H1 (cell line): ENCODE measurements around the gene OMG. TPM values are rescaled to one million over a fixed set of nuclear protein-coding genes. Genes with fewer than 3 reads are reported as not detected.

Experiments
- CTCF ChIA-PET: fragments of 300-600 bp; sonication (Branson Sonifier 250); formaldehyde crosslinking; loops from one replicate; lab custom pipeline; 2021; ENCODE audit not compliant: partially characterized antibody; lab: Charles Lee
- POLR2A ChIA-PET: fragments of 300-600 bp; sonication (Branson Sonifier 250); formaldehyde crosslinking; loops from one replicate; lab custom pipeline; 2021; ENCODE audit warnings: inconsistent platforms; ENCODE audit not compliant: partially characterized antibody; lab: Charles Lee
- DNase-seq, 2 experiments: peaks; one replicate each; pipeline versions ENCODE4 v3.0.0 to v3.0.0-alpha.2; 2010 to 2022; ENCODE audit warnings: low spot score in 2 of 2, low read depth in 1 of 2, mixed read lengths in 1 of 2
- FAIRE-seq: peaks from 2 replicates; lab custom pipeline; 2011; peaks lifted over from hg19 to GRCh38; lab: Jason Lieb, UNC
- H2AFZ ChIP-seq: 2 replicates; pipeline ENCODE4 v1.8.1; 2012; ENCODE audit warnings: low read length, inconsistent platforms
- H2AK5ac ChIP-seq: 2 replicates; pipeline ENCODE4 v1.6.1; 2013; ENCODE audit warnings: low read depth, low read length
- H2BK120ac ChIP-seq: replicated peaks from 2 replicates; pipeline ENCODE3; 2013; ENCODE audit warnings: low read depth, low read length, inconsistent platforms
- H2BK12ac ChIP-seq: 2 replicates; pipeline ENCODE4 v1.6.1; 2013; ENCODE audit warnings: low read depth, low read length
- H2BK15ac ChIP-seq: 2 replicates; pipeline ENCODE4 v1.6.1; 2013; ENCODE audit warnings: low read length
- H2BK20ac ChIP-seq: 2 replicates; pipeline ENCODE4 v1.6.1; 2013; ENCODE audit warnings: low read length
- H2BK5ac ChIP-seq: 2 replicates; pipeline ENCODE4 v1.6.1; 2013; ENCODE audit warnings: low read depth, low read length
- H3K14ac ChIP-seq: 2 replicates; pipeline ENCODE4 v1.6.1; 2013; ENCODE audit warnings: inconsistent platforms; ENCODE audit not compliant: insufficient read length
- H3K18ac ChIP-seq: 2 replicates; pipeline ENCODE4 v1.6.1; 2013; ENCODE audit warnings: low read length; ENCODE audit errors: extremely low read depth
- H3K23ac ChIP-seq: 2 replicates; pipeline ENCODE4 v1.6.1; 2013; ENCODE audit warnings: inconsistent platforms; ENCODE audit not compliant: insufficient read length
- H3K23me2 ChIP-seq: 2 replicates; pipeline ENCODE4 v1.6.1; 2013; ENCODE audit warnings: low read depth, low read length
- H3K27ac ChIP-seq: 2 replicates; pipeline ENCODE4 v1.6.1; 2011; ENCODE audit warnings: low read depth, low read length, inconsistent platforms
- H3K27me3 ChIP-seq, 4 experiments: replicated peaks in 1 of 4; 1 replicate in 1 of 4; 2 replicates in 3 of 4; pipeline versions ENCODE4 v1.6.1 to v1.8.1; 2011 to 2013; ENCODE audit warnings: low read length in 3 of 4, mild to moderate bottlenecking in 3 of 4, inconsistent platforms in 2 of 4, mixed read lengths in 2 of 4, moderate library complexity in 1 of 4; ENCODE audit not compliant: control insufficient read depth in 3 of 4, insufficient read depth in 3 of 4; ENCODE audit errors: extremely low read depth in 1 of 4
- H3K36me3 ChIP-seq, 4 experiments: 2 replicates each; pipeline versions ENCODE4 v1.6.1 to v1.8.1; 2011 to 2013; ENCODE audit warnings: mild to moderate bottlenecking in 4 of 4, low read length in 3 of 4, moderate library complexity in 2 of 4, control low read depth in 1 of 4, inconsistent platforms in 1 of 4; ENCODE audit not compliant: insufficient read depth in 4 of 4, control insufficient read depth in 2 of 4
- H3K4ac ChIP-seq: replicated peaks from 2 replicates; pipeline ENCODE3; 2013; ENCODE audit warnings: low read length, low read depth, mixed read lengths, inconsistent platforms; ENCODE audit not compliant: insufficient read length
- H3K4me1 ChIP-seq, 4 experiments: replicated peaks in 1 of 4; 1 replicate in 1 of 4; 2 replicates in 3 of 4; pipeline versions ENCODE4 v1.6.1 to v1.8.1; 2011 to 2013; ENCODE audit warnings: low read length in 3 of 4, inconsistent platforms in 2 of 4, mixed read lengths in 1 of 4; ENCODE audit not compliant: insufficient read depth in 4 of 4, control insufficient read depth in 3 of 4
- H3K4me2 ChIP-seq, 2 experiments: 2 replicates each; pipeline versions ENCODE4 v1.6.1 to v1.8.1; 2011 to 2013; ENCODE audit warnings: low read depth in 2 of 2, low read length in 2 of 2, control low read depth in 1 of 2, inconsistent platforms in 1 of 2, mild to moderate bottlenecking in 1 of 2; ENCODE audit not compliant: insufficient read depth in 1 of 2
- H3K4me3 ChIP-seq, 4 experiments: fragments of 200-600, 300-600 bp in 1 of 4; sonication (generic), shearing (Covaris generic), sonication (Bioruptor Twin) in 1 of 4; 2 replicates each; pipeline versions ENCODE4 v1.5.1 to v1.8.1; 2011 to 2016; ENCODE audit warnings: low read length in 4 of 4, low read depth in 3 of 4, control low read depth in 2 of 4, inconsistent platforms in 2 of 4, mild to moderate bottlenecking in 2 of 4, mixed read lengths in 1 of 4, moderate library complexity in 1 of 4; ENCODE audit not compliant: insufficient read depth in 2 of 4; ENCODE audit errors: extremely low read depth in 1 of 4
- H3K56ac ChIP-seq: replicated peaks from 2 replicates; pipeline ENCODE3; 2013; ENCODE audit warnings: low read depth, mild to moderate bottlenecking, mixed read lengths, low read length, inconsistent platforms; ENCODE audit not compliant: insufficient read length
- H3K79me1 ChIP-seq: 2 replicates; pipeline ENCODE4 v1.6.1; 2013; ENCODE audit warnings: low read depth, low read length, control low read depth
- H3K79me2 ChIP-seq, 2 experiments: 2 replicates each; pipeline versions ENCODE4 v1.6.1 to v1.8.1; 2012 to 2013; ENCODE audit warnings: low read length in 2 of 2, mild to moderate bottlenecking in 2 of 2, inconsistent platforms in 1 of 2; ENCODE audit not compliant: insufficient read depth in 2 of 2, control insufficient read depth in 1 of 2
- H3K9ac ChIP-seq, 4 experiments: replicated peaks in 1 of 4; 1 replicate in 1 of 4; 2 replicates in 3 of 4; pipeline versions ENCODE4 v1.6.1 to v1.8.1; 2011 to 2013; ENCODE audit warnings: low read depth in 3 of 4, low read length in 3 of 4, control low read depth in 2 of 4, mild to moderate bottlenecking in 2 of 4, moderate library complexity in 2 of 4, inconsistent platforms in 1 of 4; ENCODE audit errors: extremely low read depth in 1 of 4
- H3K9me3 ChIP-seq, 2 experiments: 2 replicates each; pipeline versions ENCODE4 v1.6.1 to v1.8.1; 2012 to 2013; ENCODE audit warnings: mild to moderate bottlenecking in 2 of 2, moderate library complexity in 2 of 2, control low read depth in 1 of 2, inconsistent platforms in 1 of 2, low read depth in 1 of 2, low read length in 1 of 2, mixed read lengths in 1 of 2; ENCODE audit not compliant: insufficient read depth in 2 of 2
- H4K20me1 ChIP-seq, 2 experiments: replicated peaks in 1 of 2; 2 replicates each; pipeline versions ENCODE3 to v1.8.1; 2011 to 2013; ENCODE audit warnings: inconsistent platforms in 2 of 2, low read length in 2 of 2, mild to moderate bottlenecking in 1 of 2; ENCODE audit not compliant: insufficient read depth in 2 of 2, control insufficient read depth in 1 of 2
- H4K5ac ChIP-seq: 2 replicates; pipeline ENCODE4 v1.6.1; 2013; ENCODE audit warnings: low read length, low read depth, mixed read lengths, inconsistent platforms; ENCODE audit not compliant: insufficient read length
- H4K8ac ChIP-seq: 2 replicates; pipeline ENCODE4 v1.8.0; 2013; ENCODE audit warnings: mild to moderate bottlenecking, moderate library complexity, low read length, inconsistent platforms; ENCODE audit not compliant: insufficient read depth; ENCODE audit errors: extremely low read depth
- H4K91ac ChIP-seq: replicated peaks from 2 replicates; pipeline ENCODE3; 2013; ENCODE audit warnings: low read length, mixed read lengths, inconsistent platforms; ENCODE audit not compliant: insufficient read length
- EP300 ChIP-seq, 2 experiments: IDR thresholded peaks; 1 replicate in 1 of 2; 2 replicates in 1 of 2; pipeline ENCODE4 v1.6.1; 2011 to 2012; ENCODE audit warnings: low read depth in 2 of 2, low read length in 2 of 2, mild to moderate bottlenecking in 2 of 2, borderline replicate concordance in 1 of 2, inconsistent platforms in 1 of 2, moderate library complexity in 1 of 2
- NANOG ChIP-seq: IDR thresholded peaks from 2 replicates; pipeline ENCODE4 v1.6.1; 2011; ENCODE audit warnings: low read length, low read depth, mild to moderate bottlenecking, inconsistent platforms; ENCODE audit not compliant: insufficient read depth, poor library complexity, severe bottlenecking
- NRF1 ChIP-seq: IDR thresholded peaks from 2 replicates; pipeline ENCODE4 v1.6.1; 2011; ENCODE audit warnings: mild to moderate bottlenecking, low read depth, low read length, improper control_type of control experiment
- RFX5 ChIP-seq: IDR thresholded peaks from 2 replicates; pipeline ENCODE4 v1.6.1; 2011; ENCODE audit warnings: low read depth, low read length, improper control_type of control experiment, borderline replicate concordance
- WGBS, 2 experiments: shearing (Covaris generic) in 1 of 2; methylation state at CpG; one replicate each; pipeline versions ENCODE4 v1.1.6 to v1.1.7; 2013 to 2015; ENCODE audit warnings: low lambda C conversion rate in 2 of 2, mixed read lengths in 2 of 2, inconsistent platforms in 1 of 2, low coverage in 1 of 2, missing lambda C conversion rate in 1 of 2; ENCODE audit not compliant: insufficient replicate concordance in 2 of 2, insufficient coverage in 1 of 2, insufficient read length in 1 of 2; ENCODE audit errors: extremely low coverage in 1 of 2, missing lambda C conversion rate in 1 of 2; 5-methylcytosine and 5-hydroxymethylcytosine counted together
- polyA plus RNA-seq, 7 experiments: library from polyadenylated mRNA; depleted of rRNA in 3 of 7; stranded (reverse) in 5 of 7; unstranded in 2 of 7; fragments of >200 nt in 5 of 7; fragments of 200-250 nt in 2 of 7; gene quantifications; 1 replicate in 5 of 7; 2 replicates in 1 of 7; 4 replicates in 1 of 7; pipeline versions ENCODE4 v1.2.1 to v1.2.3, GENCODE V29; 2011 to 2013; ENCODE audit warnings: missing spikeins in 2 of 7, mixed read lengths in 2 of 7
- total RNA-seq: library from RNA; stranded (reverse); fragmentation: NEBNext Ultra II Directional; extraction: Animal tissue kit (Norgen Biotek cat#: 25700); gene quantifications from 2 replicates; pipeline ENCODE4 v1.2.1, GENCODE V29; 2021

Gene OMG
- total and polyA plus RNA-seq, 2 of the 8 experiments (the other 6 are each of a cell fraction or from before 2014, with no cell fraction given): not detected

- Histone ChIP-seq H2AK5ac (no peak overlapping the region), H3K27ac (no peak overlapping the region), H3K4ac (no peak overlapping the region), H2BK20ac (no peak overlapping the region), H2BK12ac (no peak overlapping the region), H3K4me1 (0 out of 7 replicates have a peak, but pooled peaks cover 0 to 4% (median 0%) of the 10 kb centered on the region in 4 experiments), H3K23me2 (no peaks in the 10 kb centered on the region), H3K18ac (no peak overlapping the region), H2BK120ac (no peak overlapping the region), H3K4me2 (no peak overlapping the region), H3K27me3 (no peaks in the 10 kb centered on the region), H4K5ac (no peak overlapping the region), H3K23ac (no peak overlapping the region), H3K79me2 (no peaks in the 10 kb centered on the region), H3K9me3 (no peaks in the 10 kb centered on the region), H3K79me1 (no peaks in the 10 kb centered on the region), H3K14ac (no peak overlapping the region), H2BK5ac (no peak overlapping the region), H4K20me1 (no peaks in the 10 kb centered on the region), H4K91ac (no peak overlapping the region), H3K36me3 (peaks cover 0 to 4% (median 1%) of the 10 kb centered on the region in 4 experiments; a peak in 3 of 8 replicates), H3K56ac (no peak overlapping the region), H3K4me3 (no peak overlapping the region), H3K9ac (no peak overlapping the region), H2AFZ (no peak overlapping the region), H4K8ac (no peak overlapping the region), H2BK15ac (no peak overlapping the region)
- POLR2A ChIA-PET: no interaction called here
- DNase-seq (no peak), FAIRE-seq (no peak)
- CTCF ChIA-PET: no interaction called here
- WGBS, 2 experiments: 90% methylated on average over 4 of the region's 4 CpGs; no CpG with 5 or more reads in 1 of the 2 experiments
- TF ChIP-seq RFX5 (no peak), EP300 (IDR thresholded peaks at IDR 0.05; ENCODE audit: borderline replicate concordance in 1 of 2, low read depth in 2 of 2, low read length in 2 of 2) (no peak), NRF1 (no peak), NANOG (no peak)
Observed at GRCh38 chr17:31321966-31322365, 24.9 kb upstream of the OMG start.
